SU-DHL-6 (cell line): Measurements from ENCODE around the gene CBX1.

Source experiments
- H2AFZ ChIP-seq: fragments of 200-600 bp; sonication (generic); 2 replicates; pipeline ENCODE4 v1.6.1; 2014; ENCODE audit warnings: low read depth, mild to moderate bottlenecking, moderate library complexity, mixed read lengths, antibody characterized with exemption, low read length; ENCODE audit not compliant: severe bottlenecking
- H3F3A ChIP-seq: fragments of 200-600 bp; shearing (Covaris generic); 2 replicates; pipeline ENCODE4 v1.6.0; 2016; ENCODE audit warnings: antibody characterized with exemption, mild to moderate bottlenecking; ENCODE audit not compliant: insufficient read depth
- H3K27ac ChIP-seq: fragments of 200-600 bp; sonication (generic); 2 replicates; pipeline ENCODE4 v1.5.1; 2016; ENCODE audit warnings: low read depth, mild to moderate bottlenecking, low read length, moderate library complexity, mixed read lengths
- H3K27me3 ChIP-seq: fragments of 200-600 bp; sonication (generic), shearing (Covaris generic); 2 replicates; pipeline ENCODE4 v1.6.0; 2014; ENCODE audit warnings: mild to moderate bottlenecking, low read length
- H3K36me3 ChIP-seq: fragments of 200-600 bp; sonication (generic); 2 replicates; pipeline ENCODE4 v1.6.1; 2014; ENCODE audit warnings: mild to moderate bottlenecking, low read length, mixed read lengths
- H3K4me2 ChIP-seq: fragments of 300-600, 200-600 bp; shearing (Covaris generic), sonication (generic); 2 replicates; pipeline ENCODE4 v1.6.0; 2014; ENCODE audit warnings: low read length, low read depth, mild to moderate bottlenecking; ENCODE audit not compliant: poor library complexity, severe bottlenecking
- H3K4me3 ChIP-seq: fragments of 200-600 bp; sonication (generic); 2 replicates; pipeline ENCODE4 v1.5.1; 2014; ENCODE audit warnings: antibody characterized with exemption, low read length, mild to moderate bottlenecking, mixed read lengths; ENCODE audit not compliant: insufficient read depth, poor library complexity, severe bottlenecking
- H3K79me2 ChIP-seq: fragments of 200-600 bp; sonication (generic); 2 replicates; pipeline ENCODE4 v1.6.1; 2014; ENCODE audit warnings: mild to moderate bottlenecking, low read length, moderate library complexity; ENCODE audit not compliant: insufficient read depth
- H3K9ac ChIP-seq: fragments of 200-600 bp; sonication (generic); 2 replicates; pipeline ENCODE4 v1.7.0; 2014; ENCODE audit warnings: mild to moderate bottlenecking, low read length
- H3K9me2 ChIP-seq: fragments of 200-600 bp; sonication (generic); replicated peaks from 2 replicates; pipeline ENCODE4 v1.6.1; 2014; ENCODE audit warnings: low read length; ENCODE audit not compliant: insufficient read depth
- H3K9me3 ChIP-seq: fragments of 200-600 bp; sonication (generic); 2 replicates; pipeline ENCODE4 v1.6.1; 2014; ENCODE audit warnings: low read length, mixed read lengths; ENCODE audit not compliant: insufficient read depth
- H4K20me1 ChIP-seq: fragments of 200-600 bp; sonication (generic); 2 replicates; pipeline ENCODE4 v1.6.1; 2014; ENCODE audit warnings: low read depth, mild to moderate bottlenecking, antibody characterized with exemption, low read length, moderate library complexity, mixed read lengths
- CTCF ChIP-seq: fragments of 200-600 bp; sonication (generic); IDR thresholded peaks from one replicate; pipeline ENCODE4 v1.5.1; 2017; ENCODE audit warnings: antibody characterized with exemption, mild to moderate bottlenecking, low read length, moderate library complexity; ENCODE audit not compliant: insufficient read depth, poor library complexity, severe bottlenecking
- EZH2phosphoT487 ChIP-seq: fragments of 200-600 bp; sonication (generic), shearing (Covaris generic); conservative IDR thresholded peaks from 2 replicates; pipeline ENCODE4 v1.6.1; 2018; ENCODE audit warnings: mild to moderate bottlenecking, antibody characterized with exemption, low read length, moderate library complexity, mixed read lengths

CBX1 gene

GRCh38 chr17:48107137-48108055 lies 6.1 kb upstream of the CBX1 start, which contains the start of gene SNX11:
Gene SNX11 (plus strand): TSS chr17:48107766. CDS start chr17:48112044, 4,278 bp downstream.
- peaks cover 8% of the 10 kb centered on the region; the same call in 1 of the 2 replicates for H3K9me3 ChIP-seq
- peak within 1 kb of the TSS; percentile 90 for H2AFZ ChIP-seq
- H3K4me2 ChIP-seq, result peak within 1 kb of the TSS; percentile 84
- H3K36me3 ChIP-seq, result no peaks in the 10 kb centered on the region
- no peaks in the 10 kb centered on the region for H4K20me1 ChIP-seq
- peaks cover 31% of the 10 kb centered on the region for H3F3A ChIP-seq
- H3K4me3 ChIP-seq, result peak within 1 kb of the TSS; percentile 97
- peak within 1 kb of the TSS; percentile 71 for H3K9ac ChIP-seq
- H3K27ac ChIP-seq, result peak within 1 kb of the TSS; percentile 68
- H3K9me2 ChIP-seq, result no peaks in the 10 kb centered on the region
- H3K27me3 ChIP-seq, result no peaks in the 10 kb centered on the region
- peaks cover 35% of the 10 kb centered on the region for H3K79me2 ChIP-seq
- TF ChIP-seq EZH2phosphoT487, result no peak
- TF ChIP-seq CTCF, result no peak

- no peaks in the 10 kb centered on the region for H3K9me2 ChIP-seq
- TF ChIP-seq CTCF (no peak), EZH2phosphoT487 (no peak)
- H3K9ac ChIP-seq, result peak overlapping the region; percentile 71
- H3K27me3 ChIP-seq, result no peaks in the 10 kb centered on the region
- H3K4me3 ChIP-seq, result peak overlapping the region; percentile 97
- peaks cover 8% of the 10 kb centered on the region; the same call in 1 of the 2 replicates for H3K9me3 ChIP-seq
- H3K36me3 ChIP-seq, result no peaks in the 10 kb centered on the region
- H2AFZ ChIP-seq, result peak overlapping the region; percentile 90
- H4K20me1 ChIP-seq, result no peaks in the 10 kb centered on the region
- H3K27ac ChIP-seq, result no peak overlapping the region
- H3F3A ChIP-seq, result peaks cover 24% of the 10 kb centered on the region
- H3K4me2 ChIP-seq, result peak overlapping the region; percentile 84
- peaks cover 35% of the 10 kb centered on the region for H3K79me2 ChIP-seq
These were observed 5.5 kb upstream of the CBX1 start for GRCh38 chr17:48106802-48107136.

- Histone ChIP-seq H3K4me3 (no peak overlapping the region), H2AFZ (no peak overlapping the region), H4K20me1 (no peaks in the 10 kb centered on the region), H3K27ac (no peak overlapping the region), H3K4me2 (no peak overlapping the region), H3K9ac (no peak overlapping the region), H3K27me3 (no peaks in the 10 kb centered on the region), H3F3A (peaks cover 10% of the 10 kb centered on the region), H3K36me3 (no peaks in the 10 kb centered on the region), H3K9me2 (no peaks in the 10 kb centered on the region), H3K79me2 (peaks cover 33% of the 10 kb centered on the region), H3K9me3 (peaks cover 8% of the 10 kb centered on the region; the same call in 1 of the 2 replicates)
- TF ChIP-seq CTCF (no peak), EZH2phosphoT487 (no peak)
These were observed 3.2 kb upstream of the CBX1 start for GRCh38 chr17:48104440-48104839.
